Measurements from ENCODE around the gene H2BK1.

Gene H2BK1

GRCh38 chr7:151195616-151196450 is 14.5 kb downstream of the H2BK1 start:
- TF ChIP-seq GATA2 (IDR thresholded peaks at IDR 0.05; ENCODE audit: low read depth, low read length) = no peak
- TF ChIP-seq GATA3 (IDR thresholded peaks at IDR 0.05; ENCODE audit: low read depth, low read length) = no peak

- TF ChIP-seq GATA3 (IDR thresholded peaks at IDR 0.05; ENCODE audit: low read depth, low read length) = no peak
- no peak for TF ChIP-seq GATA2 (IDR thresholded peaks at IDR 0.05; ENCODE audit: low read depth, low read length)
Observed at GRCh38 chr7:151194188-151194587, 16.1 kb downstream of the H2BK1 start.

GRCh38 chr7:151193203-151193978 is 16.9 kb downstream of the H2BK1 start:
- TF ChIP-seq GATA3 (IDR thresholded peaks at IDR 0.05; ENCODE audit: low read depth, low read length) (no peak), GATA2 (IDR thresholded peaks at IDR 0.05; ENCODE audit: low read depth, low read length) (no peak)

GRCh38 chr7:151192002-151192539 is 18.2 kb downstream of the H2BK1 start:
- no peak for TF ChIP-seq GATA2 (IDR thresholded peaks at IDR 0.05; ENCODE audit: low read depth, low read length)
- TF ChIP-seq GATA3 (IDR thresholded peaks at IDR 0.05; ENCODE audit: low read depth, low read length) = no peak

DNA sequence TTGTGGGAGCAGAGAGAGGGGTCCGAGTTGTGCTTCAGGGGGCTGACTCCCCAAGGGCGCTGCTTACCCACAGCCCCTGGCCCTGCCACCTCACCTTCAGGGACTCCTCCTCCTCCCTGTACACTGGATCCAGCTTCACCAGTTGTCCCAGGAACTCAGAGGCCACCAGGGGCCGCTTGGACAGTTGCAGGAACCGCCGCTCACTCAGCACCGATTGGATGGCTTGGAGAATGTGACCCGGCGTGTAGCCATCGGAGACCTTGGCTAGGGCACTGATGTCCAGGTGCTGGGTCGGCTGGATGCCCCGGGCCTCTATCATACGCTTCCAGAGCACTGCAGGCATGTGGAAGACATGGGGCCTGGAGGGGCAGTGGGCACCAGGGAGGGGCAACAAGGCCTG is 18.7 kb downstream of the H2BK1 start:
- TF ChIP-seq GATA2 (IDR thresholded peaks at IDR 0.05; ENCODE audit: low read depth, low read length) (no peak), GATA3 (IDR thresholded peaks at IDR 0.05; ENCODE audit: low read depth, low read length) (no peak)

DNA sequence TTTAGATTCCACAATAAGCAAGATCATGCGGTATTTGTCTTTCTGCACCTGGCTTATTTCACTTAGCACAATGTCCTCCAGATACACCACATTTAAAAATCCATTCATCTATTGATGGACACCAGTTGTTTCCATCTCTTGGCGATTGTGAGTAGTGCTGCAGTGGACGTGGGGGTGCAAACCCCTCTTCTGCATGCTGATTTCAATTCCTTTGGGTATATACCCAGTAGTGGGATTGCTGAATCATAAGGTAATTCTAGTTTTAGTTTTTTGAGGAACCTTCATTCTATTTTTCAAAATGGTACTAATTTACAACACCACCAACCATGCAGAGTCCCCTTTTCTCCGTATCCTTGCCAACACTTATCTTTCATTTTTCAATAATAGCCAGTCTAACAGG is 21.2 kb downstream of the H2BK1 start:
- TF ChIP-seq GATA2 (IDR thresholded peaks at IDR 0.05; ENCODE audit: low read depth, low read length) = no peak
- no peak for TF ChIP-seq GATA3 (IDR thresholded peaks at IDR 0.05; ENCODE audit: low read depth, low read length)

DNA sequence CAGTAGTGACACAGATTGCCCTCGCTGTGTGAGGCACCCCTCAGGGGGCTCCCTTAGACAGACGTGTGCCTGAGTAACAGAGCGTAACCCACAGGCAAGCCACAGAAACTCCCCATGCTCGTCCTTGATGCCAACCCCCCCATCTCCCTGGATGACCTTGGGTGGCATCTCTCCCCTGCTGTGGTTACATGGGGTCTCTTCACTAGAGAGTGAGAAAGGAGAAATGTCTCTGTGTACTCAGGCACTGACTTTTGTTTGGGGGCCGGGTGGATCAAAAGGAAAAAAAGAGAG is 22.1 kb downstream of the H2BK1 start:
- no peak for TF ChIP-seq GATA2 (IDR thresholded peaks at IDR 0.05; ENCODE audit: low read depth, low read length)
- no peak for TF ChIP-seq GATA3 (IDR thresholded peaks at IDR 0.05; ENCODE audit: low read depth, low read length)

DNA sequence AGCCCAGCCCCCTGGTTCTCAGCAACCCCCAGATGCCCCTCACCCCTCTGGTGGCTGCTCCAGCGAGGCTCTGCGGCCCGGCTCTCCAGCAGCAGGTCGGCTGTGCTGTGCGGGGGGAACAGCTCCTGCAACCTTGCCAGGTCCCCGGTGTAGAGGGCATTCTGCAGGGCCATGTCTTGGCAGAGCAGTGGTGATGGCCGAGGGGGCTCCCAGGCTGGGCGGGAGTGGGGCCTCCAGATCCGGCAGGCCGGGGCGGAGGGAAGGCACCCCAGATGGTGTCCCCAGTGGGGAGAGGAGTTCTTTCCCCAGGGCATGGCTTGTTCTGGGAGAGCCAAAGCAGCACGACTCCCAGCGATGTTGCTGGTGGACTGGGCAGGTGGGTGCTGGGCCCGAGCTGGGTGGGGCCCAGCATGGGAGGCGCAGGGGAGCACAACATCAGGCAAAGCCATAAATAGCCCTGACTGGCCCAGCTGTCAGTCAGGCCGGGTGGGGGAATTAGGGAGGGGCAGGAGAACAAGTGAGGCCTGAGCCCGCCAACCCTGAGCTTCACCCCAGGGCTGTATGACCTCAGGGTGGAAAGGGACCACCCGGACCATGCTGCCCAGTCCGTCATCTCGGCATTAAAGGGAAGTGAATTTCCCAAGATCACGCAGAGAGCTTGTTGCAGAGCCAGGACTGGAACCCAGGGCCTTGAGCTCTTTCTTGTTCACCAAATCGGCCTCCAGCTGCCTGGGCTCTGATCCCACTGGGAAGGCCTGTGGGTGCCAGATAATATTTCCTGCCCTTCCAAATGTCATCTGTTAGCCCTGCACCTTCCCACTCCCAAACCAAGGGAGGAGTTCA is 22.7 kb downstream of the H2BK1 start:
- TF ChIP-seq GATA2 (IDR thresholded peaks at IDR 0.05; ENCODE audit: low read depth, low read length) = no peak

DNA sequence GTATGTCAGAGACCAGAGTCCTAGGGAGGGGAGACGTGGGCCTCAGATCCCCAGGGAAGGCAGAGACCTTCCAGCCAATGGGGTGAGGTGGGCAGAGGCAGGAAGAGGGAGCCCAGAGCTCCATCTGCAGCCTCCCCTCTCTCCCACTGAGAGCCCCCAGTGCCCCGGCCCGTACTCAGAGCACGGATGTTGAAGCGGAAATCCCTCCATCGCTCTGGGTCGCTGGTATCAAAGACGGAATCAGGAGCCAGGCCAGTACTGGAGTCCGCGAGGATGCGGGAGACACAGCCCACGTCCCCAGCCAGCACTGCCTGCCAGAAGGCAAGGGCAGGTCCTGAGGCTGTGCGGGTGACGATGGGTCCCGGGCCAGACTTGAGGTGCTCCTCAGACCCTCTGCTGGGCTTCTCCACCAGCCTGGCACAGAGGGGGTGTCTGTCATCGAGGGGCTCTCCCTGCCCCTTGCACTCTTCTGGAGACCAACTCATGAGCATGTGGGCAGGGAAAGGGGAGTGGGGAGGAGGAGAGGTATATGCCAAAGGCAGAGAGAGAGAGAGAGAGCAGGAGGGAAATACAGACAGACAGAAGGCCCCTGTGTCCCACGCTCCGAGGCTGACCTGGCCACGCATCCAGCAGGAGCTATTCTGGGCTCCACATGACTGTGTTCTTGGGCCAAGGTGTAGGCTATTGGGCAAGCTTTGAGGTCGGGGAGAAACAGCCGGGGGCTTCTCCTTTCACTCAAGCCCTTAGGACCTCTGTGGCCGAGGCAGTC is 23.5 kb downstream of the H2BK1 start, which contains the start of gene ASB10:
ASB10 (minus strand) TSS at position 611 of the 769 bp plus-strand sequence; CDS start at position 491, 120 bp downstream.
- no peak for TF ChIP-seq GATA2 (IDR thresholded peaks at IDR 0.05; ENCODE audit: low read depth, low read length)
- no peak for TF ChIP-seq GATA3 (IDR thresholded peaks at IDR 0.05; ENCODE audit: low read depth, low read length)

DNA sequence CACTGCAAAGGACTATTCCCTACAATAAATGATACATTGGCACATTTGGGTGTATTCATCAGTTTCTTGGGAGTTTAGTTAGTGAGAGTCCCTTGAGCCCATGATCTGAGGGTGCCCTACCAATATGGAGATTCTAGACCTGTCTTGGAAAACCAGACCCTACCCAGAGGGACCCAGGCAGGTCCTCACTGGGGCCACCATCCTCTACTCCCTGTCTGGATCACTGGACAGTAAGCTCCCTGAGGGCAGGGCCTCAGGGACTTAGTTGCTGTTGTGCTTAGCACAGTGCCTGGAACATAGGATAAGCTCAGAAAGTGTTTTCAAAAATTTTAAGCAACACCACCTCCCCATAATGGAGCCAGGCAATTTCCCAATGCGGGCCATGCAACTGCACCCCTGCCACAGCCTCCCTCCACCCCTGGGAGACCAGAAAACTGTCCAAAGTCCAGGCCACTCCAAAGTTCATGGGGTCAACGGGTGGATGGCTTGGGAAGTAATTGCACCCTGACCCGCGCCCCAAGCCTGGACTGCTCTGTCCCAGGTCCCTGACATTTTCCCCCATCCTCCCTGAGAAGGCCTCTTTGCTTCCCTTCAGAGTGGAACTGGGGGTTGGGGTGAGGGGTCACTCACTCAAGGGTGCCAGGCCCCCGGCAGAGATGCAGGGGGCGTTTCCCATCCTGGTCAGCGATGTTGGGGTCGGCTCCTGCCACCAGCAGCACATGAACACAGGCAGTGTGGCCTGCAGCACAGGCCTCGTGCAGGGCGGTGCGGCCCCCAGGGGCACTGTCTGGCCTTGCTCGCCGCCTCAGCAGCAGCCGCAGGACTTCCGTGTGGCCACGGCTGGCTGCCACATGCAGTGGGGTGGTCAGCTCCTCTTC is 24.3 kb downstream of the H2BK1 start:
- TF ChIP-seq GATA3 (IDR thresholded peaks at IDR 0.05; ENCODE audit: low read depth, low read length) = no peak
- TF ChIP-seq GATA2 (IDR thresholded peaks at IDR 0.05; ENCODE audit: low read depth, low read length) = no peak

DNA sequence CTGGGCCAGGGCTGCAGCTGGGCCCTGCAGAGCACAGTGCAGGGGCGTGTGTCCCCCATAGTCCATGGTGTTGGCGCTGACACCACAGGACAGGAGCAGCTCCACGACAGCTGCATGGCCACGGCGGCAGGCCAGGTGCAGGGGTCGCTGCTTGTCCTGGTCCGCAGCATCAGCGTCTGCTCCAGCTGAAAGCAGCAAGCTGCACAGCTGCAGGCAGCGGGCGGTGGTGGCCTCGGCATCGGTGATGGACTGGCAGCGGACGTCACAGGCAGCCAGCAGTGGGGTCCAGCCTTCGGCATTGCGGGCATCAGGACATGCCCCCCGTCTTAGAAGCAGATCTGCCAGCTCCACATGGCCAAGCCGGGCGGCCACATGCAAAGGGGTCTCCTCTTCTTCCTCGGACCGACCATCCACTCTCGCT is 29.3 kb downstream of the H2BK1 start:
- TF ChIP-seq GATA3 (IDR thresholded peaks at IDR 0.05; ENCODE audit: low read depth, low read length) (no peak), GATA2 (IDR thresholded peaks at IDR 0.05; ENCODE audit: low read depth, low read length) (no peak)

DNA sequence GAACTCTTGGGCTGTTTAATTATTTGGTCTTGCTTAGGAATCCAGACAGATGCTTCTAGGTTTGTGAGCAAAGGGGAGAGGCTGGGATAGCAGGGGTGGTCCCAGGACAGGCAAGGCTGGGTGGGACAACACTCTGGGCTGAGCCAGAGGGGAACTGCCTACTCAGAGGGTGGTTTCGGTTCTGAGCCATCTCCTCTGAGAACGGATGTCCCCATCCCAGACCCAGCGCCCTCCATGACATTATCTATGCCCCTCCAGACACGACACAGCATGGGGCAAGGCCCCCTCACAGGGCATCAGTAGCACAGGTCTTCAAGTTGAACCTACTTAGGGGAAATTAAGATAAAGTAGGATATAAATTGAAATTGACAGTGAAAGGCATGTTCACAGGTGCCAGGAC is 30.3 kb downstream of the H2BK1 start:
- TF ChIP-seq GATA2 (IDR thresholded peaks at IDR 0.05; ENCODE audit: low read depth, low read length) (no peak), GATA3 (IDR thresholded peaks at IDR 0.05; ENCODE audit: low read depth, low read length) (no peak)

Measured in SH-SY5Y (cell line).